SK-N-SH treated with all-trans-retinoic acid at 6 μM for 48 hours (cell line): ENCODE results near the gene SLCO3A1.

ENCODE experiments used
- CSDC2 ChIP-seq: fragments of 250-450 bp; sonication (Bioruptor Pico); IDR thresholded peaks from 2 replicates; pipeline ENCODE4 v1.5.0; 2020; ENCODE audit warnings: mild to moderate bottlenecking, moderate library complexity
- GLIS3 ChIP-seq: fragments of 250-450 bp; sonication (Bioruptor Pico); IDR thresholded peaks from 2 replicates; pipeline ENCODE4 v1.5.0; 2020; ENCODE audit warnings: mild to moderate bottlenecking, moderate library complexity
- ISL1 ChIP-seq: fragments of 250-450 bp; sonication (Bioruptor Pico); IDR thresholded peaks from 2 replicates; pipeline ENCODE4 v2.1.2; 2022; ENCODE audit warnings: mild to moderate bottlenecking, moderate library complexity
- POU6F1 ChIP-seq: fragments of 250-450 bp; sonication (Bioruptor Pico); IDR thresholded peaks from 2 replicates; pipeline ENCODE4 v1.8.0; 2021; ENCODE audit warnings: low read depth, mild to moderate bottlenecking, moderate library complexity, borderline replicate concordance
- TCF4 ChIP-seq: fragments of 250-450 bp; sonication (Bioruptor Pico); IDR thresholded peaks from 2 replicates; pipeline ENCODE4 v1.8.0; 2021; ENCODE audit warnings: mild to moderate bottlenecking, moderate library complexity, borderline replicate concordance
- TOX ChIP-seq: fragments of 250-450 bp; sonication (Bioruptor Pico); IDR thresholded peaks from 2 replicates; pipeline ENCODE4 v1.8.0; 2021; ENCODE audit warnings: mild to moderate bottlenecking, moderate library complexity, borderline replicate concordance
- ZFP30 ChIP-seq: fragments of 450-650 bp; formaldehyde crosslinking; IDR thresholded peaks from 2 replicates; pipeline ENCODE4 v1.5.0; 2022; ENCODE audit warnings: mild to moderate bottlenecking, moderate library complexity
- ZNF8 ChIP-seq: fragments of 450-650 bp; formaldehyde crosslinking; IDR thresholded peaks from 2 replicates; pipeline ENCODE4 v1.5.0; 2020; ENCODE audit warnings: mild to moderate bottlenecking, moderate library complexity
- TF ChIP-seq, protein P1 (sequence below): fragments of 250-450 bp; sonication (Bioruptor Pico); IDR thresholded peaks from 2 replicates; pipeline ENCODE4 v1.8.0; 2020; ENCODE audit warnings: mild to moderate bottlenecking, moderate library complexity, borderline replicate concordance
- TF ChIP-seq, protein P2 (sequence below): fragments of 250-450 bp; sonication (Bioruptor Pico); IDR thresholded peaks from 2 replicates; pipeline ENCODE4 v1.5.1; 2020; ENCODE audit warnings: low read depth, mild to moderate bottlenecking, moderate library complexity

DNA sequence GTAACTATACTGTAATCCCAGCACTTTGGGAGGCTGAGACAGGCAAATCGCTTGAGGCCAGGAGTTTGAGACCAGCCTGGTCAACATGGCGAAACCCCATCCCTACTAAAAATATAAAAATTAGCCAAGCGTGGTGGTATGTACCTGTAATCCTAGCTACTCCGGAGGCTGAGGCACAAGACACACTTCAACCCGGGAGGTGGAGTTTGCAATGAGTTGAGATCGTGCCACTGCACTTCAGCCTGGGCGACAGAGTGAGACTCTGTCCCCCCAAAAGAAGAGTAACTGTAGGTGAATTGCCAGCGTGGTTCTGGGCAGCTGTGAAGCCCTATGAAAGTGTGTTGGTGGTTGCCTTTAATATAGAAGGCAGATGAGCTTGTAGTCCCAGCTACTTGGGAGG is 95.9 kb downstream of the SLCO3A1 start:
- no peak for TF ChIP-seq ZNF8 (CRISPR knock-in tag)
- TF ChIP-seq, protein P1, sequence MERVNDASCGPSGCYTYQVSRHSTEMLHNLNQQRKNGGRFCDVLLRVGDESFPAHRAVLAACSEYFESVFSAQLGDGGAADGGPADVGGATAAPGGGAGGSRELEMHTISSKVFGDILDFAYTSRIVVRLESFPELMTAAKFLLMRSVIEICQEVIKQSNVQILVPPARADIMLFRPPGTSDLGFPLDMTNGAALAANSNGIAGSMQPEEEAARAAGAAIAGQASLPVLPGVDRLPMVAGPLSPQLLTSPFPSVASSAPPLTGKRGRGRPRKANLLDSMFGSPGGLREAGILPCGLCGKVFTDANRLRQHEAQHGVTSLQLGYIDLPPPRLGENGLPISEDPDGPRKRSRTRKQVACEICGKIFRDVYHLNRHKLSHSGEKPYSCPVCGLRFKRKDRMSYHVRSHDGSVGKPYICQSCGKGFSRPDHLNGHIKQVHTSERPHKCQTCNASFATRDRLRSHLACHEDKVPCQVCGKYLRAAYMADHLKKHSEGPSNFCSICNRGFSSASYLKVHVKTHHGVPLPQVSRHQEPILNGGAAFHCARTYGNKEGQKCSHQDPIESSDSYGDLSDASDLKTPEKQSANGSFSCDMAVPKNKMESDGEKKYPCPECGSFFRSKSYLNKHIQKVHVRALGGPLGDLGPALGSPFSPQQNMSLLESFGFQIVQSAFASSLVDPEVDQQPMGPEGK (CRISPR knock-in tag): no peak
- TF ChIP-seq TOX (CRISPR knock-in tag): no peak
- TF ChIP-seq CSDC2: no peak
- no peak for TF ChIP-seq GLIS3
- TF ChIP-seq POU6F1: no peak
- TF ChIP-seq, protein P2, sequence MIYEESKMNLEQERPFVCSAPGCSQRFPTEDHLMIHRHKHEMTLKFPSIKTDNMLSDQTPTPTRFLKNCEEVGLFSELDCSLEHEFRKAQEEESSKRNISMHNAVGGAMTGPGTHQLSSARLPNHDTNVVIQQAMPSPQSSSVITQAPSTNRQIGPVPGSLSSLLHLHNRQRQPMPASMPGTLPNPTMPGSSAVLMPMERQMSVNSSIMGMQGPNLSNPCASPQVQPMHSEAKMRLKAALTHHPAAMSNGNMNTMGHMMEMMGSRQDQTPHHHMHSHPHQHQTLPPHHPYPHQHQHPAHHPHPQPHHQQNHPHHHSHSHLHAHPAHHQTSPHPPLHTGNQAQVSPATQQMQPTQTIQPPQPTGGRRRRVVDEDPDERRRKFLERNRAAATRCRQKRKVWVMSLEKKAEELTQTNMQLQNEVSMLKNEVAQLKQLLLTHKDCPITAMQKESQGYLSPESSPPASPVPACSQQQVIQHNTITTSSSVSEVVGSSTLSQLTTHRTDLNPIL (CRISPR knock-in tag): no peak
- TF ChIP-seq TCF4: no peak
- no peak for TF ChIP-seq ZFP30 (CRISPR knock-in tag)
- TF ChIP-seq ISL1: no peak
